K562 (cell line): ENCODE results near the gene NECAB3. TPM values are rescaled to one million over a fixed set of nuclear protein-coding genes. Genes with fewer than 3 reads are reported as not detected.

Source experiments
- CREM ChIP-seq: IDR thresholded peaks from 2 replicates; pipeline ENCODE4 v1.6.1; 2014; ENCODE audit warnings: antibody characterized with exemption, low read depth
- CXXC5 ChIP-seq: fragments of 250-450 bp; sonication (Bioruptor Pico); IDR thresholded peaks from 2 replicates; pipeline ENCODE4 v1.8.0; 2022; ENCODE audit warnings: inconsistent platforms, mild to moderate bottlenecking, moderate library complexity
- DEAF1 ChIP-seq: fragments of 450-650 bp; formaldehyde crosslinking; IDR thresholded peaks from 2 replicates; pipeline ENCODE4 v1.4.0; 2020; ENCODE audit warnings: mild to moderate bottlenecking, moderate library complexity
- E2F3 ChIP-seq: fragments of 250-450 bp; sonication (Bioruptor Pico); IDR thresholded peaks from 2 replicates; pipeline ENCODE4 v1.4.0; 2020; ENCODE audit warnings: mild to moderate bottlenecking
- ERF ChIP-seq: fragments of 450-650 bp; formaldehyde crosslinking; IDR thresholded peaks from 2 replicates; pipeline ENCODE4 v1.4.0; 2020; ENCODE audit warnings: mild to moderate bottlenecking, mixed read lengths
- HCFC1 ChIP-seq: IDR thresholded peaks from 2 replicates; pipeline ENCODE4 v1.6.1; 2012; ENCODE audit warnings: low read depth, low read length, improper control_type of control experiment
- HMGN3 ChIP-seq: IDR thresholded peaks from 2 replicates; pipeline ENCODE4 v1.6.1; 2011; ENCODE audit warnings: borderline replicate concordance, low read depth, mild to moderate bottlenecking, mixed read lengths, low read length; ENCODE audit not compliant: insufficient read length; ENCODE audit errors: extremely low read depth
- L3MBTL2 ChIP-seq: fragments of 450-650 bp; IDR thresholded peaks from 2 replicates; pipeline ENCODE4 v1.6.1; 2016; ENCODE audit warnings: mild to moderate bottlenecking, moderate library complexity
- LCOR ChIP-seq: sonication (generic); formaldehyde crosslinking; IDR thresholded peaks from 2 replicates; pipeline ENCODE4 v1.8.0; 2022; ENCODE audit warnings: mild to moderate bottlenecking, missing genetic modification reagents
- MAZ ChIP-seq, 2 experiments: fragments of 450-650 bp in 1 of 2; sonication (generic) in 1 of 2; formaldehyde crosslinking; IDR thresholded peaks in 1 of 2; conservative IDR thresholded peaks in 1 of 2; 2 replicates each; pipeline versions ENCODE4 v1.4.0 to v1.5.0; 2020; ENCODE audit warnings: mild to moderate bottlenecking in 1 of 2, missing genetic modification reagents in 1 of 2
- MTF1 ChIP-seq: fragments of 250-450 bp; sonication (Bioruptor Pico); IDR thresholded peaks from 2 replicates; pipeline ENCODE4 v1.9.0; 2021; ENCODE audit warnings: moderate library complexity, mild to moderate bottlenecking, inconsistent platforms, borderline replicate concordance
- NRF1 ChIP-seq, 2 experiments: fragments of 450-650 bp; IDR thresholded peaks in 1 of 2; conservative IDR thresholded peaks in 1 of 2; 2 replicates each; pipeline ENCODE4 v1.6.1; 2014; ENCODE audit warnings: mild to moderate bottlenecking in 2 of 2
- POLR2A ChIP-seq: fragments of 450-650 bp; conservative IDR thresholded peaks from 2 replicates; pipeline ENCODE4 v1.6.1; 2016
- POLR2AphosphoS5 ChIP-seq: IDR thresholded peaks from 2 replicates; pipeline ENCODE4 v1.6.1; 2011; ENCODE audit warnings: mild to moderate bottlenecking, low read depth, low read length, moderate library complexity; ENCODE audit not compliant: control insufficient read depth, insufficient read depth
- RBM25 ChIP-seq: fragments of 200-400 bp; formaldehyde crosslinking; IDR thresholded peaks from 2 replicates; pipeline ENCODE4 v1.6.1; 2018; ENCODE audit warnings: low read length, low read depth, moderate library complexity; ENCODE audit not compliant: severe bottlenecking
- SRSF1 ChIP-seq: fragments of 200-400 bp; formaldehyde crosslinking; IDR thresholded peaks from 2 replicates; pipeline ENCODE4 v1.6.1; 2017; ENCODE audit warnings: mild to moderate bottlenecking, low read depth, low read length, moderate library complexity
- TBP ChIP-seq: optimal IDR thresholded peaks from 2 replicates; pipeline ENCODE3; 2011; ENCODE audit warnings: low read depth, low read length, improper control_type of control experiment
- TRIM24 ChIP-seq, 2 experiments: fragments of 450-650 bp; IDR thresholded peaks; 2 replicates each; pipeline ENCODE4 v1.6.1; 2016
- USF1 ChIP-seq: sonication (generic); formaldehyde crosslinking; IDR thresholded peaks from 2 replicates; pipeline ENCODE4 v1.9.0; 2022; ENCODE audit warnings: mild to moderate bottlenecking, missing genetic modification reagents
- ZNF57 ChIP-seq: fragments of 450-650 bp; formaldehyde crosslinking; IDR thresholded peaks from 2 replicates; pipeline ENCODE4 v1.4.0; 2020; ENCODE audit warnings: mild to moderate bottlenecking, moderate library complexity
- polyA plus RNA-seq, 8 experiments: library from polyadenylated mRNA; depleted of rRNA in 4 of 8; stranded (reverse) in 5 of 8; unstranded in 3 of 8; fragments of >200 nt; fragmentation: Nextera tagmentation in 2 of 8; fragmentation: Illumina TruSeq in 1 of 8; extraction: Ambion mirVana in 2 of 8; extraction: Trizol in 1 of 8; gene quantifications; 2 replicates each; pipeline versions ENCODE4 v1.2.1 to v1.2.3, GENCODE V29; 2011 to 2014; ENCODE audit warnings: inconsistent platforms in 1 of 8, missing spikeins in 1 of 8
- total RNA-seq, 7 experiments: library from RNA; depleted of rRNA in 6 of 7; stranded (reverse); fragments of >200 nt in 6 of 7; fragmentation: Illumina TruSeq in 2 of 7; extraction: Trizol in 2 of 7; gene quantifications; 2 replicates each; pipeline versions ENCODE4 v1.2.1 to v1.2.3, GENCODE V29; 2011 to 2021; ENCODE audit warnings: low replicate concordance in 1 of 7
- TF ChIP-seq, protein P1 (sequence below): fragments of 200-800 bp; sonication (Bioruptor generic); IDR thresholded peaks from 2 replicates; pipeline ENCODE4 v1.6.1; 2017; ENCODE audit warnings: missing genetic modification characterization, missing compliant biosample characterization
- TF ChIP-seq, protein P2 (sequence below): sonication (generic); formaldehyde crosslinking; IDR thresholded peaks from 2 replicates; pipeline ENCODE4 v1.8.0; 2022; ENCODE audit warnings: mild to moderate bottlenecking, low read depth, missing genetic modification reagents

The NECAB3 gene
- total and polyA plus RNA-seq, 9 of the 15 experiments (the other 6 are each of a cell fraction or from before 2014, with no cell fraction given): 0.94 to 63.3 (median 31.5) TPM

DNA sequence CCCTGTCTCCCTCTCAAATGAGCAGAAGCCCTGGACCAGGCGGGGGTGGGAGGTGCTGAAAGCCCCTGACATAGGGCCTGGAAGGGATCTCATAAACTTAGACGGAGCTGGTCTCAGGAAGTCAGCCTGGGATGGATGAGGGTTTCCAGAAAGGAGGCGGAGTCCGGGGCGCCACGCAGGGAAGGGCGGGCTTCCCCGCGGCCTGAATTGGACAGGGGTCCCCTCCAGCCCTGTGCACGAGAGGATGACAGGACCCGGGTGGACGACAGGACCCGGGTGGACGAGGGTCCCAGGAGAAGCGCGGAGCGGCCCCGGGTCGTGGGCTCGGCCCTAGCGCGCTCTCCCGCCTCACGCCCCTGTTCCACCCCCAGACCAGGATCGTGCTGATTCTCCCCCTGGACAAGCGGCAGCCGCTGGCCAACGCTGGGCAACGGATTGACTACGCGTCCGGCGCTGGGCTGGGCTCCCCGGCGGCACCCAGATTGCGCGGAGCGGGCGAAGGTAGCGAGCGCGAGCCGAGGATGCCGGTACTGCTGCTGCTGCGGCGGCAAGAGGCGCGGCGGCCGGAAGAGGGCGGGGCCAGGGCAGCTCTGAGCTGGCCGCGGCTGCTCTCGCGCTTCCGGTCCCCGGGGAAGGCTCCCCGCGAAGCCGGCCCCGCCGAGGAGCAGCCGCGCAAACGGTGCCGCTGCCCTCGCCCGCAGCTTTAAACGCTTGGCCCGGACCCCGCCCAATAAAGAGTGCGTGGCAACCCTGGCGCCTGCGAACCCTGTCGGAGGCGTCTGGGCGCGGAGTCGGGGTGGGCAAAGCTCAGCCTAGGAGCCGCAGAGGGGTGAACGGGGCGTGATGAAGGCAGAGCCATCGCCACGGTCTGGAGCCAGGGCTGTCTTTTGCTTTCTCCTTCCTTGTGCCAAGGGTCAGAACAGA, 10.8 kb downstream of the NECAB3 start (continued):
- TF ChIP-seq, protein P1, sequence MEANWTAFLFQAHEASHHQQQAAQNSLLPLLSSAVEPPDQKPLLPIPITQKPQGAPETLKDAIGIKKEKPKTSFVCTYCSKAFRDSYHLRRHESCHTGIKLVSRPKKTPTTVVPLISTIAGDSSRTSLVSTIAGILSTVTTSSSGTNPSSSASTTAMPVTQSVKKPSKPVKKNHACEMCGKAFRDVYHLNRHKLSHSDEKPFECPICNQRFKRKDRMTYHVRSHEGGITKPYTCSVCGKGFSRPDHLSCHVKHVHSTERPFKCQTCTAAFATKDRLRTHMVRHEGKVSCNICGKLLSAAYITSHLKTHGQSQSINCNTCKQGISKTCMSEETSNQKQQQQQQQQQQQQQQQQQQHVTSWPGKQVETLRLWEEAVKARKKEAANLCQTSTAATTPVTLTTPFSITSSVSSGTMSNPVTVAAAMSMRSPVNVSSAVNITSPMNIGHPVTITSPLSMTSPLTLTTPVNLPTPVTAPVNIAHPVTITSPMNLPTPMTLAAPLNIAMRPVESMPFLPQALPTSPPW (CRISPR knock-in tag): peak; percentile 44; the same call in 1 of the 2 replicates
- TF ChIP-seq HCFC1: peak; percentile 56
- TF ChIP-seq CREM: peak; percentile 56; the same call in 1 of the 2 replicates
- peak; percentile 11; the same call in 1 of the 2 replicates for TF ChIP-seq LCOR (CRISPR knock-in tag)
- peak; percentile 42 for TF ChIP-seq HMGN3
- peak; percentile 77 for TF ChIP-seq L3MBTL2
- TF ChIP-seq ZNF57 (CRISPR knock-in tag): peak; percentile 74; the same call in 1 of the 2 replicates
- TF ChIP-seq ERF (CRISPR knock-in tag): peak; percentile 73; the same call in 1 of the 2 replicates
- TF ChIP-seq TBP: peak; percentile 52
- TF ChIP-seq, protein P2, sequence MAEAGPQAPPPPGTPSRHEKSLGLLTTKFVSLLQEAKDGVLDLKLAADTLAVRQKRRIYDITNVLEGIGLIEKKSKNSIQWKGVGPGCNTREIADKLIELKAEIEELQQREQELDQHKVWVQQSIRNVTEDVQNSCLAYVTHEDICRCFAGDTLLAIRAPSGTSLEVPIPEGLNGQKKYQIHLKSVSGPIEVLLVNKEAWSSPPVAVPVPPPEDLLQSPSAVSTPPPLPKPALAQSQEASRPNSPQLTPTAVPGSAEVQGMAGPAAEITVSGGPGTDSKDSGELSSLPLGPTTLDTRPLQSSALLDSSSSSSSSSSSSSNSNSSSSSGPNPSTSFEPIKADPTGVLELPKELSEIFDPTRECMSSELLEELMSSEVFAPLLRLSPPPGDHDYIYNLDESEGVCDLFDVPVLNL (CRISPR knock-in tag): no peak
- 0 out of 2 replicates have a peak, but pooled peaks have one; percentile 32 for TF ChIP-seq SRSF1
- TF ChIP-seq TRIM24 (IDR thresholded peaks at IDR 0.05): peak in 1 of 2 experiments; percentile 76; a peak in 2 of 4 replicates
- TF ChIP-seq DEAF1: peak; percentile 46; the same call in 1 of the 2 replicates
- peak; percentile 55; the same call in 1 of the 2 replicates for TF ChIP-seq POLR2AphosphoS5
- peak; percentile 67 to 70 for TF ChIP-seq NRF1 (conservative IDR thresholded peaks at IDR 0.05 in 1 of 2, IDR thresholded peaks at IDR 0.05 in 1 of 2)
- TF ChIP-seq CXXC5 (CRISPR knock-in tag): peak; percentile 76
- 0 out of 2 replicates have a peak, but pooled peaks have one; percentile 69 for TF ChIP-seq E2F3
- TF ChIP-seq USF1: peak; percentile 8; the same call in 1 of the 2 replicates
- no peak for TF ChIP-seq MTF1 (CRISPR knock-in tag)
- TF ChIP-seq RBM25: peak; percentile 95
- peak; percentile 83 for TF ChIP-seq POLR2A
- TF ChIP-seq MAZ (CRISPR knock-in tag; conservative IDR thresholded peaks at IDR 0.05 in 1 of 2, IDR thresholded peaks at IDR 0.05 in 1 of 2): peak in 1 of 2 experiments; percentile 85; a peak in 2 of 4 replicates
